ENCODE measurements around the gene ZNF239.
"Not testable (repeated sequence)": the region's sequence is repeated elsewhere in the genome, so short reads cannot be mapped to it uniquely, and the experiment has no call there.

The ZNF239 gene

GRCh38 chr10:43601576-43601975 lies 27.2 kb upstream of the ZNF239 start:
- not testable (repeated sequence) for H3K4me1 ChIP-seq (ENCODE audit: control insufficient read depth in 1 of 2, insufficient read depth in 2 of 2, low read length in 2 of 2); H3K27me3 ChIP-seq (ENCODE audit: control insufficient read depth in 1 of 2, insufficient read depth in 2 of 2, low read length in 2 of 2); H3K4me3 ChIP-seq (ENCODE audit: low read depth in 1 of 2, low read length in 2 of 2); H3K36me3 ChIP-seq (ENCODE audit: control insufficient read depth in 1 of 2, insufficient read depth in 2 of 2, low read length in 2 of 2); H3K27ac ChIP-seq (ENCODE audit: low read depth, low read length); H3K9ac ChIP-seq (ENCODE audit: low read depth in 1 of 2, low read length in 2 of 2); H3K9me3 ChIP-seq (ENCODE audit: control insufficient read depth in 1 of 2, low read length in 2 of 2)

GRCh38 chr10:43599333-43599732 lies 24.9 kb upstream of the ZNF239 start:
- Histone ChIP-seq H3K9me3 (ENCODE audit: control insufficient read depth in 1 of 2, low read length in 2 of 2) (no peaks in the 10 kb centered on the region), H3K9ac (ENCODE audit: low read depth in 1 of 2, low read length in 2 of 2) (no peak overlapping the region), H3K4me1 (ENCODE audit: control insufficient read depth in 1 of 2, insufficient read depth in 2 of 2, low read length in 2 of 2) (peaks cover 18 to 21% of the 10 kb centered on the region in 2 donors), H3K4me3 (ENCODE audit: low read depth in 1 of 2, low read length in 2 of 2) (no peak overlapping the region), H3K27me3 (ENCODE audit: control insufficient read depth in 1 of 2, insufficient read depth in 2 of 2, low read length in 2 of 2) (no peaks in the 10 kb centered on the region), H3K36me3 (ENCODE audit: control insufficient read depth in 1 of 2, insufficient read depth in 2 of 2, low read length in 2 of 2) (no peaks in the 10 kb centered on the region), H3K27ac (ENCODE audit: low read depth, low read length) (no peak overlapping the region)

- no peaks in the 10 kb centered on the region for H3K27me3 ChIP-seq (ENCODE audit: control insufficient read depth in 1 of 2, insufficient read depth in 2 of 2, low read length in 2 of 2)
- H3K9me3 ChIP-seq (ENCODE audit: control insufficient read depth in 1 of 2, low read length in 2 of 2), result no peaks in the 10 kb centered on the region
- H3K27ac ChIP-seq (ENCODE audit: low read depth, low read length), result no peak overlapping the region
- no peak overlapping the region for H3K4me3 ChIP-seq (ENCODE audit: low read depth in 1 of 2, low read length in 2 of 2)
- peaks cover 18 to 21% of the 10 kb centered on the region in 2 donors for H3K4me1 ChIP-seq (ENCODE audit: control insufficient read depth in 1 of 2, insufficient read depth in 2 of 2, low read length in 2 of 2)
- H3K36me3 ChIP-seq (ENCODE audit: control insufficient read depth in 1 of 2, insufficient read depth in 2 of 2, low read length in 2 of 2), result no peaks in the 10 kb centered on the region
- H3K9ac ChIP-seq (ENCODE audit: low read depth in 1 of 2, low read length in 2 of 2), result no peak overlapping the region
These were observed 24.0 kb upstream of the ZNF239 start for GRCh38 chr10:43598446-43598845.

GRCh38 chr10:43596546-43596945 lies 22.1 kb upstream of the ZNF239 start:
- Histone ChIP-seq H3K9ac (ENCODE audit: low read depth in 1 of 2, low read length in 2 of 2) (no peak overlapping the region), H3K4me3 (ENCODE audit: low read depth in 1 of 2, low read length in 2 of 2) (no peak overlapping the region), H3K4me1 (ENCODE audit: control insufficient read depth in 1 of 2, insufficient read depth in 2 of 2, low read length in 2 of 2) (peaks cover 18 to 21% of the 10 kb centered on the region in 2 donors), H3K36me3 (ENCODE audit: control insufficient read depth in 1 of 2, insufficient read depth in 2 of 2, low read length in 2 of 2) (no peaks in the 10 kb centered on the region), H3K27me3 (ENCODE audit: control insufficient read depth in 1 of 2, insufficient read depth in 2 of 2, low read length in 2 of 2) (no peaks in the 10 kb centered on the region), H3K9me3 (ENCODE audit: control insufficient read depth in 1 of 2, low read length in 2 of 2) (no peaks in the 10 kb centered on the region), H3K27ac (ENCODE audit: low read depth, low read length) (no peak overlapping the region)

GRCh38 chr10:43595739-43596298 lies 21.4 kb upstream of the ZNF239 start:
- Histone ChIP-seq H3K4me1 (ENCODE audit: control insufficient read depth in 1 of 2, insufficient read depth in 2 of 2, low read length in 2 of 2) (peaks cover 18 to 21% of the 10 kb centered on the region in 2 donors), H3K36me3 (ENCODE audit: control insufficient read depth in 1 of 2, insufficient read depth in 2 of 2, low read length in 2 of 2) (no peaks in the 10 kb centered on the region), H3K4me3 (ENCODE audit: low read depth in 1 of 2, low read length in 2 of 2) (peak overlapping the region in 1 of 2 donors; percentile 61), H3K27me3 (ENCODE audit: control insufficient read depth in 1 of 2, insufficient read depth in 2 of 2, low read length in 2 of 2) (no peaks in the 10 kb centered on the region), H3K9ac (ENCODE audit: low read depth in 1 of 2, low read length in 2 of 2) (no peak overlapping the region), H3K27ac (ENCODE audit: low read depth, low read length) (no peak overlapping the region), H3K9me3 (ENCODE audit: control insufficient read depth in 1 of 2, low read length in 2 of 2) (no peaks in the 10 kb centered on the region)

- Histone ChIP-seq H3K9ac (ENCODE audit: low read depth in 1 of 2, low read length in 2 of 2) (peak overlapping the region in 1 of 2 donors; percentile 21), H3K27ac (ENCODE audit: low read depth, low read length) (no peak overlapping the region), H3K27me3 (ENCODE audit: control insufficient read depth in 1 of 2, insufficient read depth in 2 of 2, low read length in 2 of 2) (no peaks in the 10 kb centered on the region), H3K4me3 (ENCODE audit: low read depth in 1 of 2, low read length in 2 of 2) (peak overlapping the region; percentile 48 to 61), H3K36me3 (ENCODE audit: control insufficient read depth in 1 of 2, insufficient read depth in 2 of 2, low read length in 2 of 2) (no peaks in the 10 kb centered on the region), H3K9me3 (ENCODE audit: control insufficient read depth in 1 of 2, low read length in 2 of 2) (no peaks in the 10 kb centered on the region), H3K4me1 (ENCODE audit: control insufficient read depth in 1 of 2, insufficient read depth in 2 of 2, low read length in 2 of 2) (peaks cover 18 to 21% of the 10 kb centered on the region in 2 donors)
These were observed 20.7 kb upstream of the ZNF239 start for GRCh38 chr10:43594944-43595589.

GRCh38 chr10:43591303-43591904 lies 17.0 kb upstream of the ZNF239 start:
- peaks cover 18 to 19% of the 10 kb centered on the region in 2 donors for H3K4me1 ChIP-seq (ENCODE audit: control insufficient read depth in 1 of 2, insufficient read depth in 2 of 2, low read length in 2 of 2)
- H3K27ac ChIP-seq (ENCODE audit: low read depth, low read length), result no peak overlapping the region
- no peaks in the 10 kb centered on the region for H3K9me3 ChIP-seq (ENCODE audit: control insufficient read depth in 1 of 2, low read length in 2 of 2)
- no peaks in the 10 kb centered on the region for H3K36me3 ChIP-seq (ENCODE audit: control insufficient read depth in 1 of 2, insufficient read depth in 2 of 2, low read length in 2 of 2)
- no peaks in the 10 kb centered on the region for H3K27me3 ChIP-seq (ENCODE audit: control insufficient read depth in 1 of 2, insufficient read depth in 2 of 2, low read length in 2 of 2)
- H3K4me3 ChIP-seq (ENCODE audit: low read depth in 1 of 2, low read length in 2 of 2), result no peak overlapping the region
- no peak overlapping the region for H3K9ac ChIP-seq (ENCODE audit: low read depth in 1 of 2, low read length in 2 of 2)

GRCh38 chr10:43586730-43587115 lies 12.3 kb upstream of the ZNF239 start:
- not testable (repeated sequence) for H3K27ac ChIP-seq (ENCODE audit: low read depth, low read length); H3K9me3 ChIP-seq (ENCODE audit: control insufficient read depth in 1 of 2, low read length in 2 of 2); H3K27me3 ChIP-seq (ENCODE audit: control insufficient read depth in 1 of 2, insufficient read depth in 2 of 2, low read length in 2 of 2); H3K4me1 ChIP-seq (ENCODE audit: control insufficient read depth in 1 of 2, insufficient read depth in 2 of 2, low read length in 2 of 2); H3K4me3 ChIP-seq (ENCODE audit: low read depth in 1 of 2, low read length in 2 of 2); H3K36me3 ChIP-seq (ENCODE audit: control insufficient read depth in 1 of 2, insufficient read depth in 2 of 2, low read length in 2 of 2); H3K9ac ChIP-seq (ENCODE audit: low read depth in 1 of 2, low read length in 2 of 2)

- Histone ChIP-seq H3K9ac (ENCODE audit: low read depth in 1 of 2, low read length in 2 of 2) (no peak overlapping the region), H3K27me3 (ENCODE audit: control insufficient read depth in 1 of 2, insufficient read depth in 2 of 2, low read length in 2 of 2) (no peaks in the 10 kb centered on the region), H3K27ac (ENCODE audit: low read depth, low read length) (no peak overlapping the region)
These were observed 11.7 kb upstream of the ZNF239 start for GRCh38 chr10:43585981-43586729.

GRCh38 chr10:43585046-43585445 lies 10.6 kb upstream of the ZNF239 start:
- Histone ChIP-seq H3K36me3 (ENCODE audit: control insufficient read depth in 1 of 2, insufficient read depth in 2 of 2, low read length in 2 of 2) (no peaks in the 10 kb centered on the region), H3K27ac (ENCODE audit: low read depth, low read length) (no peak overlapping the region), H3K9ac (ENCODE audit: low read depth in 1 of 2, low read length in 2 of 2) (no peak overlapping the region), H3K4me1 (ENCODE audit: control insufficient read depth in 1 of 2, insufficient read depth in 2 of 2, low read length in 2 of 2) (no peaks in the 10 kb centered on the region), H3K4me3 (ENCODE audit: low read depth in 1 of 2, low read length in 2 of 2) (no peak overlapping the region), H3K9me3 (ENCODE audit: control insufficient read depth in 1 of 2, low read length in 2 of 2) (no peaks in the 10 kb centered on the region), H3K27me3 (ENCODE audit: control insufficient read depth in 1 of 2, insufficient read depth in 2 of 2, low read length in 2 of 2) (no peaks in the 10 kb centered on the region)

More at GRCh38 chr10:43585981-43586729, 11.7 kb upstream of the ZNF239 start:
- no peak overlapping the region for H3K4me3 ChIP-seq (ENCODE audit: low read depth in 1 of 2, low read length in 2 of 2)
- no peaks in the 10 kb centered on the region for H3K4me1 ChIP-seq (ENCODE audit: control insufficient read depth in 1 of 2, insufficient read depth in 2 of 2, low read length in 2 of 2)
- H3K9me3 ChIP-seq (ENCODE audit: control insufficient read depth in 1 of 2, low read length in 2 of 2), result no peaks in the 10 kb centered on the region
- H3K36me3 ChIP-seq (ENCODE audit: control insufficient read depth in 1 of 2, insufficient read depth in 2 of 2, low read length in 2 of 2), result no peaks in the 10 kb centered on the region

All from duodenal mucosa (tissue), 2 donors.